Measurements from ENCODE around the gene DDX1.

DDX1 gene

DNA sequence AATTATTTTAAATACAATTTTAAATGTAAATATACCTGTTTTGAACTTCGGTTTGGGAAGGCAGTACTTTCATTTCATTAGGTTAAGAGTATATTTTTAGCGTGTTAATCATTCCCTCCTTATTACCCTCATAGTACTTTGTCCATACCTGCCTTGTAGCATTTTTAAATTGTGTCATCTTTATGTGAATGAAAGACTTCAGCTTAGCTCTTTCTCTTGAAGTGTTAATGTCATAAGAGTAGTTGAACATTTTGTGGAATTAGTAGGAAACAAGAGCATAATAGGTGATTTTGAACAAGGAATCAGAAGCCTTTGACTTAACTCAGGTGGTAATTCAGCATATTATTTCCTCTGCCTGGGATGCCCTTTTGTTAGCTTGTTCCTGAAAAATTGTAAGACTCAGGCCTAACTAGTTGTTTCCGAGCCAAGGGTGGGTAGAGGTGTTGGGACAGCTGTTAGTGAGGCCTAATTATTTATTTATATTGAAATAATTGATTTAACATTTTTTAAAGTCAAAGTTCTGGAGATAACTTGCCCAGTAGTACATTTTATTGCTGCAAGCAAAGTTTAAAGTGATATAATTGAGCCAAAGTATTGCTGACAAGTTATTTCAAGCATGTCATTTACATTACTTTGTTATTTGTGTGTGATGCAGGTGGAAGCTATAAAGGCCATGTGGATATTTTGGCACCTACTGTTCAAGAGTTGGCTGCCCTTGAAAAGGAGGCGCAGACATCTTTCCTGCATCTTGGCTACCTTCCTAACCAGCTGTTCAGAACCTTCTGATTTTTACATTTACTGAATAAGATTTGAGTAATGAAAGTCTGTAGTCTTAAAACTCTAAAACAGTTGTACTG lies 38.7 kb downstream of the DDX1 start:
- DNase-seq (ENCODE audit: low spot score) = no peak

DNA sequence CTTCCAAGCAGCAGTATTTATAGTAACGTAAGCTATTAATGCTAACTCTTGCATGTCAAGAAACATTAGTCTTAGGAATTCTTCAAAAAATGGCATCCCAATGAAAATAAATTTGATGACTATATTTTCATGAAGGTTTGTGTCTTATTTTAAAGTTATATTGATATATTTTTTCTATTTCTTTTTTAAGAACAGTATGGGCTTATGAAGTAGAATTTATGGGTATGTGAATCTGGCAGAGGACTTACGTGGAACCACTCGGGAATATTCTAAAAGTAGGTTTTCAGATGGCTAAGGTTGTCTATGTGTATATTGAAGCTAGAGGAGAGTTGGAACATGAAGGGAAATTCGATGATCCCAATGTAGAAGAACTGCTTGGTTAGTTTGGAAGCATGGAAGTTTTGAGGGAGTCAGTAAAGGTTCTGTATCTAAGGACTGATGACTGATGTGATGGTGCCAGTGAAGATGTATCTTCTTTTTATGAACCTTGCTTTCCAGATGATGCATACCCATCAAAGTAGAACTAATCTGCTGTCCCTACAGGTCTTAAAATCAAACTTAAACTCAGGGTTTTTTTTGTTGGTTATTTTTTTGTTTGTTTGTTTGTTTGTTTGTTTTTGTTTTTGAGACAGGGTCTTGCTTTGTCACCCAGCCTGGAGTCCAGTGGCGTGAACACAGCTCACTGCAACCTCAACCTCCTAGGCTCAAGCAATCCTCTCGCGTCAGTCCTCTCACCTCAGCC lies 39.5 kb downstream of the DDX1 start:
- no peak for DNase-seq (ENCODE audit: low spot score)

DNA sequence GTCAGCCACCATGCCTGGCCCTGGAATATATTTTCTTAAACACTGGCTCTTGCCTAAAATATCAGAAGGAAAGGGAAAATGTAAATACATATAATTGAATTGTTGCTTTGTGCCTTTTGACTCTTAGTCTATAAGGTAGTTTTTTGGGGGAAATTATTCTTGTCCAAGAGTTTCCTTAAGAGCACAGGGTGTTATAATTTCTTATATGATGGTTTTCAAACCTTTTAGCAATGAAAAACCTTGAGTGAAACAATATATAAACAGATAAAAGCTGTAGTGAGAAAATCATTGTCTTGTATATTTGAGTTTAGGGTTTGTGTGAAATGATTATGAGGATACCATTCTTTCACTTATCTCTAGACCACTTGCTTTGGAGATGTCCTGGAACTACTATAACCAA lies 40.2 kb downstream of the DDX1 start:
- DNase-seq (ENCODE audit: low spot score) = no peak

DNA sequence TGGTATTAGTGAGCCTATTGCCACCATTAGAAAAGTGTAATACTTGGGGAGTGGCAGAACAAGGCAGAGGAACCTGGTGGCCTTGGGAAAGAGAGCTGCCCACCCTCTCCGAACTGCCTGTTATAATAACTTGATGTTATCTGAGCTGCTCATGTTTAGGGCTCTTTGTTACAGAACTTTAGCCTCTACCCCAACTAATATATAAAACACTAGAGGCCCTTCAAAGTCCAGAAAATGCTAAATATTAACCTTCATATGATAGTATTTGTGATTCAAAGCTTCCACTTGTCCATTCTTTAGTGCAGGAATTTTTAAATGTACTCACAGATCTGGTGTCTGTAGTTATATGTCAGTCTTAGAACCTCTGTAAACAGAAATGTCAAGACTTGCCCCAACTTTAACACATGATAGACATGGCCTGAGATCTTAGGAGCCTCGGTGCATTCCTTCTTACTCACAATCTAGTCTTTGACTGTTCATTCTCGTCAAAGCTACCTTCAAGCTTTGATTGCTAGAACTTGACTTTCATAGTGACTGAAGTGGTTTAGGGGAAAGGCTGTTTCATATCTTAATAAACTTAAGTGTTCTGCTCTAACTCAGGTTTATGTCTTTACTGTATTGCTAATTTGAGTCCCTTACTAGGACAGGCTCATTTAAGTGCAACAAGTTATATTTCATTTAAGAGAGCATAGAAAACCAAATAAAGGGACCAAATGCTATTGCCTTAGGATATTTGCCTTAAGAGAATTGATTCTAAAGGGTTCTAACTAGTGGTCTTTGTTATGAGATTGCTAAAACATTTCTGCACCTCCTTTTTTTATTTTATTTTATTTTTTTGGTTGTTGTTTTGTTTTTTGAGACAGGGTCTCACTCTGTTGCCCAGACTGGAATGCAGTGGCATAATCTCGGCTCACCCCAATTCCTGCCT lies 41.6 kb downstream of the DDX1 start:
- no peak for DNase-seq (ENCODE audit: low spot score)

DNA sequence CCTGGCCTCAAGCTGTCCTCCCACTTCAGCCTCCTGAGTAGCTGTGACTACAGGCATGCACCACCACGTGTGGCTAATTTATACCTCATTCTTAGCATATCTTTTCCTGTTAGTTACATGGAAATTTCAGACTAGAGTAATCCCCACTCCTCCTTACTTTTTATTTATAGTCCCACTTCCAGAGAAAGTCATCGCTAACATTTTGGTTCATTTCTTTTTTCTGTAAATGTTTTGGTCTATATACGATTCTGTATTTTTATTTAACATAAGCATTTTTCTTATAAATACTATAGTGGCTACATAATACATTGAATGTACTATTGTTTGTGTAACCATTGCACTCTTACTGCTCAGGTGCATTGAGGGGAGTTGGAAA lies 42.3 kb downstream of the DDX1 start:
- no peak for DNase-seq (ENCODE audit: low spot score)

DNA sequence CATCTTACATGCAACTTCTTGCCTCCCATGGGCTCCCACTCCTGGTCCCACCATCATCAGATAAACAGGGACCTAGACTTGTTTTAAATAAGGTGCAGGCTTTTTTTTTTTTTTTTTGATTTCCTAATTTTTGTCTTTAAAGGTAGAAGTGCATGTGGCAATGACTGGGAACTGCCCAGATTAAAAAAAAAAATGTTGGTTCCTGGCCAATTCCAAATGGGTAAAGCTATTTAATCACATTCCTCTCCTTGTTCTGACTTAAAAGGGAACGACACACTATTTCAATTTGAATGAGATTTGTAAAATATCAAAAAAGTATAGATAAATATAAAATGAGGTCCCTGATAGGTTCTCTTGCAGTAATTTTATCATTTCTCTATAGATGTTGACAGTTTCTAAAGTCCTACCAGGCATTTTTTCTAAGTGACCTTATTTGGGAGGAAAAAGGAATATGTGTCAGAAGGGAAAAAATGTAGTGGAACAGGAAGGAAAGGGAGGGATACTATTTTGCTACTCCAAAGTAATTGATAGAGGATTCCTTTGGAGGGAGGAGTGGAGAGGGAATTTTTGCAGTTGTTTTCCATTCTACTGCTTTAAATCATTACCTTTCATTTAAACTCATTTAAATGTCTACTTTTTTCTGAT lies 43.3 kb downstream of the DDX1 start:
- DNase-seq (ENCODE audit: low spot score) = no peak

DNA sequence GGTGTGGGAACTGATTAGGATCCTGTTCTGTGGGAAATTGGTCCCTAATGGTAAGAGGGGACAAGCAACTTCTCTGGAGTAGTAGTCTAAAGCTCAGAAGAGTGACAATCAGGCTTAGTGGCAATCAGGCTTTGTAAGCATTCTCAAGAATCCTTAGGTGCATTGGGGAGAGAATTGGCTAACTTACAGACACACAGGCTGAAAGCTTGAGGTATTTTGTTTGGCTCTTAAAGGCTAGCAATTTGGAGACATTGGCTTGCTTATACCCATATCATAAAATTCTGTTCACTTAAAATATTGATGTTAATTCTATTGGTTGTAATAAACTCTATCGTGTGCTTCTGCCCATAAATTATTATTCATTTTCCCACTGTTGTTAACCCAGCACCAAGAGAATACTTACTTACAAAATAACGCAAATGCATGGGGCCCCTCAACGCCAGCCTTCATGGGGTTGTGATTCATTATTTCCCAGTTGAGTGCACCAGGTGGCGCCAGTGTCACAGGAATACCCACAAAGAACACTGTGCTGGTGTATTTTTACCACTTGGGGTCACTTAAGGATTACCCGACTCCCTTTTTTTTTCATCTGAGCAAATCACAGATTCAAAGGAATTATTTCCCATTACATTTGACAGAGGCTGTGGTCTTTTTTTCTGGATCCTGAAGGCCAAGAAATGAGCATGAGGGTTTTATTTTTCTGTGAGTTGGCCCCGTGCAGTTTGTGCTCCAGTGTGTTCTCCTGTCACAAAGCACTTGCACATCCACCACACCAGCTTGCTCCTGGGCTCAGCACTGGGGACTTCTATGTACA lies 45.5 kb downstream of the DDX1 start:
- DNase-seq (ENCODE audit: low spot score) = peak; percentile 85

DNA sequence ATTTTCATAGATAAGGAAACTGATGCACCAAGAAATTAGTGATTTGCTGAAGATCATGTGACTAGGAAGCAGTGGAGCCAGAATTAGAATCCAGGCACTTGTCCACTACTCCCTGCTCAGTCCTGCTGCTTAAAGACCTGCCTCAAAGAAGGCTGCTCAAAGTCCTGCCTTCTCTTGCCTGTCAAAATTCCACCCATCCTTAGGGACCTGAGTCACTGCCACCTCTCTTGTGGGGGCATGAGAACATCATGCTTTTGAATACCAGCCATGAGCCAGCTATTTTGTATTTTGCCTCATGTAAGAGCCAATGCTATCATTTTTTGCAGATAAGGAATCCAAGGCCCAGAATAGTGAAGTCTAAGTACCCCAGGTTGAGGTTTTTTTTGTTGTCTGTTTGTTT lies 47.1 kb downstream of the DDX1 start:
- no peak for DNase-seq (ENCODE audit: low spot score)

DNA sequence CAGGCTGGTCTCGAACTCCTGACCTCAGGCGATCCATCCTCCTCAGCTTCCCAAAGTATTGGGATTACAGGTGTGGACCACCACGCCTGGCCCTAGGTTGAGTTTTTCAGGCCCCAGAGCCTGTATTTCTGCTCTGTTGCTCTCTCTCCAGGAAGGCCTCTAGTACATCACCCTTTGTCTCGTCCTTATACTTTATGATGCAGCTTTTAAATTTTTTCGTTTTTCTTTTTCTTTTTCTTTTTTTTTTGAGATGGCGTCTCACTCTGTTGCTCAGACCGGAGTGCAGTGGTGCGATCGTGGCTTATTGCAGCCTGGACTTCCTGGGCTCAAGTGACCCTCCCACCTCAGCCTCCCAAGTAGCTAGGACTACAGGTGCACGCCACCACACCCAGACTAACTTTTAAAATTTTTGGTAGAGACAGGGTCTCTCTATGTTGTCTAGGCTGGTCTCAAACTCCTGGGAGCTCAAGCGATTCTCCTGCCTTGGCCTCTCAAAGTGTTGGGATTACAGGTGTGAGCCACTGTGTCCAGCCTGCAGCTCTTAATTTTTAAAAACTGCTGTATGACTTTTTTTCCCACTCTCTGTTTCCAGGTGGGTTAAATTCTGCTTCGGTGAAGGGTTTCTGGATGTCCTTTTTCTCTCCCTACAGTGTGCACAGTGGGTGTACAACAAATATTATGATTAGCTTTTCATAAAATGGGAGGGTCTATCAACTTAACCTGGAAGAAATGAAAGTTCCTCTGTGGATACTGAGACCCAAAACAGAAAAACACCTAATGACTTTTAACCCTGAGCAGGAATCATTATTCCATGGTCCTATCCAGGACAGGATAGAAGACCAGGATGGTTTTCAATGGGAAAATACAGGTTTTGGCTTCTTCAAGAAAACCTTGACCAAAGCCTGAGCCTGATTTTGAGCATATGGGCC lies 47.9 kb downstream of the DDX1 start:
- no peak for DNase-seq (ENCODE audit: low spot score)

DNA sequence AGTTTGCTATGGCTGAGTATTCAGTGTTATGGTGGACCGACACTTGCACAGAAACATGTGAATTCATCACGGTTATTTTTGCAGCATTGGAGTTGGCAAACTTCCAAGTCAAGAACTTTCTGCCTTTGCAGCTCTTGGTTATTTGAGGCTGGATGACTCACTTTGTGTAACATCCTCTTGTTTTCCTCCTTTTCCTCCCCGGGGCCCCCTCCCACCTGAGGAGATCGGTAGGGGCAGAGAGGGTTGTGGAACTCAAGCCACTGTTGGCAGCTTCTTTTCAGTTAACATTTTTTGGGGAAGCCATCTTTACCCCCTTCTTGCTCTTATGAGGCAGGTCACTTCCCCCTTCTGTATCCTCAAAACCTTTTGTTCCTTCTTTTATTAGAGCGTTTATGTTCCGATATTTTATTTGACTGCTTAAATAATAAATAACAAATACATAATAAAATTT lies 48.6 kb downstream of the DDX1 start:
- peak; percentile 16 for DNase-seq (ENCODE audit: low spot score)

DNA sequence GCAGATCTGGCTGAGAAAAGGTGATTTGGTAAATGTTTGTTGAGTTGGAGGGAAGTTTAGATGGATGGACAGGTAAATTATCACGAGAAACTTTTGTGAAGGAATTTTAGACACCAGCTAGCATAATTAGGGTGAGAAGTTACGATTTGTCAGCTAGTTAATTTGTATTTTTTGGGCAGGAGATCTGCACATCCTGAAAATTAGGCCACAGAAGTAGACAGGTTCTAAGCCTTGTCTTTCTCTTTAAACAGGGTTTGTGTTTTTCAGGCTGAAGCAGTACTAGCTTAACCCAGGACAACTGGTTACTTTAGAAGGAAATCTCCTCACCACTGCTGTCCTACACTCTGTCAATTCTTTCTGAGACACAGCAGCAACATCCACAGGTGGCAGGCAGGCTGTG lies 49.1 kb downstream of the DDX1 start:
- DNase-seq (ENCODE audit: low spot score) = no peak

DNA sequence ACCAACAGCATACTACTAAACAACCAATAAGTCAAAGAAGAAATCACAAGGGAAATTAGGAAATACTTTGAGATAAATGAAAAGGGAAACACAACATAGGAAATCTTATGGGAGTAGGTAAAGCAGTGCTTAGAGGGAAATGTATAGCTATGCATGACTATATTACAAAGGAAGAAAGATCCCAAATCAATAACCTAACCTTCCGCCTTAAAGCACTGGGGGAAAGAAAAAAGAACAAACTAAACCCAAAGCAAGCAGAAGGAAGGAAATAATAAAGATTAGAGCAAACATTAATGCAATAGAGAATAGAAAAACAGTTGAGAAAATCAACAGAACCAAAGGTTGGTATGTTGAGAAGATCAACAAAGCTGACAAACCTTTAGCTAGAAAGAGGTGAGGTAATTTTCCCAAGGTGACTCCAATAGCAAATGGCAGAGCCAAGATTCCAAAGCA lies 49.9 kb downstream of the DDX1 start:
- no peak for DNase-seq (ENCODE audit: low spot score)

DNA sequence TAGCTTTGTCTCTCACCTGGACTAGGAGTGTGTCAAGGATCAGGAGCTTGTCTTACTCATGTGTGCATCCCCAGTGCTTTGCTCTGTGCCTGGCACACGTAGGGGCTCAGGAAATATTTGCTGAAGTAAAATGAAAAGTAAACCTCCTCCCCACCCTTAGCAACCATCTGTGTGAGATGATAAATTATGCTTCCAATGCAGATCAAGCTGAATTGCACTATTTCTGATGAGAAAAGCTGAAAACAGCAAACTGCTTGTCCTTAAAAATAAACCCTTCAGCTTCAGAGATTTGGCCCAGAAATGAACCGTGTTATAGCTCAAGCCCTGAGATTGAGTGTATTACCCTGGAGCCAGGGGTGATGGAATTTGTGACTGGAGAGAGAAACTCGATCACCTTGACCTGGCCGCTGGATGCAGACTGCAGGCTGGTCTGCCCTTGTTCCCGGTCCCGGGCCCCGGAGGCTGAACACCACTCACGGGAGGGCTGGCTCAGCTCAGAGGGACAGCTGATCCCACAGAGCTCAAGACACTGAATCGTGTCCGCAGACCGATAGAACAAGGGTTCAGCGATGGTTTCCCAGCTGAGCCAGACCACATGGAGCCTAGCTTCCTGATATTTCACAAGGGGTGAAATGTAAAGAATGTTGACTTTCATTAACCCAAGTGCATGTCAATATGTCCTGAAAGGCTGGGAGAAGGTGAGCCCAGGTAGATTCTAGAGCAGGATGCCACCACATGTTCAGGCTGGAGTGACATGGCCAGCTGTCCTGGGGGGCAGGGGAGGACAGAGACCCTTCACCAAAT lies 50.5 kb downstream of the DDX1 start:
- no peak for DNase-seq (ENCODE audit: low spot score)

DNA sequence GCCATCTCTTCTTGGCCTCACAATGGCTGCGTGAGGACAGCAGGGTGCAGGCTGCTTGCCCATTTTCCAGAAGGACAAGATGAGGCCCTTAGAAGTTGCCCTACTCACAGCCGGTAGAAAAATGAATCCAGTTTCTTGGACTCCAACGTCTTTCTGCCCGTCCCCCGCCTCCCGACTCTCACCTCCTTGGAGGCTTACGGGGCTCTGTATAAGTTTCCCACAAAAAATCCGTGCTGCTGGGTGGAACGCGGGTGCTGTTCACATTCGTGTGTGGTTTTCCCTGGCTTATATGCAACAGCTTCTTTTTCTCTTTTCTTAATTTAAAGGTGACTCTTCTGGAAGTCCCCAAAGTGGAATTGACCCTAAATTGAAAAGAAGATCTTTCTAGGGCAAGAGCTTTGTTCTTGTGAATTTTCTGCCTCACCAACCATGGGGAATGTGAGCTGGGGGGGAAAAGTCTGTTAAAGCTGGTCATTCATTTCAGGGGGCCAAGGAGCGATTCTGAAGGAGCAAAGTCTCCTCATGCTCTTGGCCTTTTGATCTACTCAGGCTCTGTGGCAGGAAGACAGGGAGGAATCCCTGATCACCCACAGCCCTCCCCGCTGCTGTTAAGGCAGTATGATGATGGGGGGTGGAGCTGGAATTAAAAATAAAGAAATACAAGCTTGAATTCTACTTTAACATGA lies 51.3 kb downstream of the DDX1 start:
- no peak for DNase-seq (ENCODE audit: low spot score)

DNA sequence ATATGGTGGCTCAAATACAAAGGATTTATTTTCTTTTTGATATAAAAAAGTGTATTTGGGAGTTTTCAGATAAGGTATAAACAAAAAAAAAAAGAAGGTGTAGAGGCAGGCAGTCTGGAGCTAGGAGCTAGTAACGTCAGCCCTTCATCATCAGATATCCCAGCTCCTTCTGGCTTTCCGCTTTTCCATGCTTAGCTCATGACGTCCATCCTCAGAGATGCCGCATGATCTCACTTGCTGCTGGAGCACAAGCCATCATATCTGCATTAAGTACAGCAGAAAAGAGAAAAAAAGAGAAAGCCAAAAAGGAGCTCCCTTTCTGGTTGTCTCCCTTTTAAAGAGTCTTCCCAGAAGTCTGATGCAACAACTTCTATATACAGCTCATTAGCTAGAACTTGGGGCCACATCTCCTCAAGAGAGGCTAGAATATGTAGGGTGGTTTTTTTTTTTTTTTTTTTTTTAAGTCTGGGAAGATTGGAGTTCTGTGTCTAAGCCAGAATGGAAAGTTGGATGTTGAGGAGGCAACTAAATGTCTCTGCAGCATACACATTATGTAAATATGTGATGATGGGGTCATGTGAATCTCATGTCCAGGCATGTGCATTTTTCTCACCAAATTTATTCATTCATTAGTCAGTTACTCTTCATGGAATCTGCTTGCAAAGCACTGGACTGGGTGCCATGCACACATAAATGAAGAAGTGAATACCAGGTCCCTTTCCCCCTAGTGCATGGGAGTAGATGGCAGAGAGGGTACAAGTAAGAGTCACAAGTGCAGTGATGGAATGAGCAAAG lies 52.3 kb downstream of the DDX1 start:
- no peak for DNase-seq (ENCODE audit: low spot score)

DNA sequence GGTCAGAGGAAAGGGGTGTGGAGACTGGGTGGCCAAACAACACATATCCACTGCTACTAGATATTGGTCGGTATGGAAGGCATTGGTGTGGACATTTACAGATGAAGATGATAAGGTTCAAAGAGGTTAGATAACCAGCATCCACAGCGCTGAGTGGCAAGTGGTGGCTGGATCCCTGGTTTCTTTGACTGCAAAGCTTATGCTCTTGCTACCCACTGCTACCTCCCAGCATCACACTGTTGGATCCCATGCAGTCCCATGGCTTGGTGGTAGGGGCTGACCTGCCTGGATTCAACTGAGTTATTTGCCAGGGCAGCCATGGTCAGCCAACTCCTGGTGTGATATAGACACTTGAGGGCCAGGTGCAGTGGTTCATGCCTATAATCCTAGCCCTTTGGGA lies 53.6 kb downstream of the DDX1 start:
- DNase-seq (ENCODE audit: low spot score) = no peak

DNA sequence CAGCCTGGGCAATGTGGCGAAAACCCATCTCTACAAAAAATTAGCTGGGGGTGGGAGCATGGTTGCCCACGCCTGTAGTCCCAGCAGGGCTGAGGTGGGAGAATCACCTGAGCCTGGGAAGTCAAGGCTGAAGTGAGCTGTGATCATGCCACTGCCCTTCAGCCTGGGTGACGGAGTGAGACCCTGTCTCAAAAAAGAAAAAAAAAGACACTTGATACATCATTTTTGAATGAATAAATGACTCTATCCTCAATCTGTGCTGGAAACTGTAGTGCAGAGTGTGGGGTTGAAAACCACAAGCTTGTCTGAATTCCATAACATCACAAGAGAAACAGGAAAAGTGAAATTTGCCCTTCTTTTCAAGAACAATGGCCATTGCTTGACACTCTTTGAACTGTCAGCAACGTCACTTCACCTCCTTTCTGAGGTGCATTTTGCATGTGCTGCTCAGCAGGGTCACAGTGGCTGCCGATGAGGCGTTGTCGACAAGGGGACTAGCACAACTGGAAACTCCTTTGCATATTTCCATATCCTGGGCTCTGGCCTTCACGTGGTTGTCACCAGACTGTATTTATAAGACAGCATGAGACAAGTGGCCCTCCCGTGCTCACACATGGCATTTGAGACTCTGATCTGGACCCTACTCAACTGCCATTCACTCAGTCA lies 54.2 kb downstream of the DDX1 start:
- DNase-seq (ENCODE audit: low spot score) = no peak

Measured in putamen (tissue), 1 donor.